Fibroblast of the aortic adventitia (primary cell): ENCODE results near the gene MMP26. TPM values are rescaled to one million over a fixed set of nuclear protein-coding genes. Genes with fewer than 3 reads are reported as not detected.
"Not testable (repeated sequence)": the region's sequence is repeated elsewhere in the genome, so short reads cannot be mapped to it uniquely, and the experiment has no call there.

ENCODE experiments used
- DNase-seq: peaks from one replicate; pipeline ENCODE4 v3.0.0-alpha.2; 2010; ENCODE audit warnings: low read depth
- H3K4me3 ChIP-seq: 2 replicates; pipeline ENCODE4 v1.5.1; 2011; ENCODE audit warnings: low read depth, mild to moderate bottlenecking, control low read depth, low read length, moderate library complexity
- CTCF ChIP-seq: IDR thresholded peaks from 2 replicates; pipeline ENCODE4 v1.5.1; 2011; ENCODE audit warnings: mild to moderate bottlenecking, low read length, control low read depth, inconsistent platforms; ENCODE audit not compliant: insufficient read depth
- total RNA-seq: library from RNA; depleted of rRNA; stranded (reverse); fragments of >200 nt; gene quantifications from 2 replicates; pipeline ENCODE4 v1.2.3, GENCODE V29; 2012; ENCODE audit warnings: low replicate concordance

Gene MMP26
- total RNA-seq, 1 donor, result not detected

GRCh38 chr11:4713241-4713640 lies 8.7 kb downstream of the MMP26 start:
- H3K4me3 ChIP-seq, result no peak overlapping the region
- no peak for DNase-seq
- no peak for TF ChIP-seq CTCF

GRCh38 chr11:4714300-4714699 lies 9.7 kb downstream of the MMP26 start:
- no peak overlapping the region for H3K4me3 ChIP-seq
- no peak for DNase-seq
- no peak for TF ChIP-seq CTCF

GRCh38 chr11:4722616-4723534 lies 18.3 kb downstream of the MMP26 start:
- H3K4me3 ChIP-seq, DNase-seq: not testable (repeated sequence)

- no peak for TF ChIP-seq CTCF
- no peak for DNase-seq
- H3K4me3 ChIP-seq, result no peak overlapping the region
Observed at GRCh38 chr11:4727171-4727570, 22.6 kb downstream of the MMP26 start.

- no peak for DNase-seq
- no peak for TF ChIP-seq CTCF
- H3K4me3 ChIP-seq, result no peak overlapping the region
Observed at GRCh38 chr11:4740735-4741134, 36.2 kb downstream of the MMP26 start.

GRCh38 chr11:4748438-4748837 lies 43.9 kb downstream of the MMP26 start:
- no peak for TF ChIP-seq CTCF
- no peak for DNase-seq
- no peak overlapping the region for H3K4me3 ChIP-seq

- DNase-seq, result no peak
- no peak overlapping the region for H3K4me3 ChIP-seq
- TF ChIP-seq CTCF, result no peak
Observed at GRCh38 chr11:4751201-4751600, 46.6 kb downstream of the MMP26 start.

Other genes starting within 250 kb of the MMP26 start
- not detected in 2 replicates for gene OR52K1, start 222.1 kb upstream of the MMP26 start, total RNA-seq
- gene OR52M1, start 159.6 kb upstream of the MMP26 start, total RNA-seq, result not detected in 2 replicates
- not detected in 2 replicates for gene OR52I2, start 123.0 kb upstream of the MMP26 start, total RNA-seq
- not detected in 2 replicates for gene OR52I1, start 110.7 kb upstream of the MMP26 start, total RNA-seq
- gene TRIM68, start 96.6 kb upstream of the MMP26 start, total RNA-seq, result 9.9 and 13.0 TPM in 2 replicates
- not detected in 2 replicates for gene OR51D1, start 67.3 kb upstream of the MMP26 start, total RNA-seq
- gene OR51E1, start 60.8 kb upstream of the MMP26 start, total RNA-seq, result not detected in 2 replicates
- not detected in 2 replicates for gene OR51E2, start 6.9 kb upstream of the MMP26 start, total RNA-seq
- gene OR51F1, start 65.2 kb downstream of the MMP26 start, total RNA-seq, result not detected in 2 replicates
- gene OR52R1, start 99.6 kb downstream of the MMP26 start, total RNA-seq, result not detected in 2 replicates
- not detected in 2 replicates for gene OR51F2, start 116.5 kb downstream of the MMP26 start, total RNA-seq
- not detected in 2 replicates for gene OR51S1, start 144.4 kb downstream of the MMP26 start, total RNA-seq
- gene OR51T1, start 177.1 kb downstream of the MMP26 start, total RNA-seq, result not detected in 2 replicates
- not detected in 2 replicates for gene OR51A7, start 199.0 kb downstream of the MMP26 start, total RNA-seq
- not detected in 2 replicates for gene OR51G2, start 214.6 kb downstream of the MMP26 start, total RNA-seq
- gene OR51G1, start 219.6 kb downstream of the MMP26 start, total RNA-seq, result not detected in 2 replicates
- gene OR51A4, start 242.8 kb downstream of the MMP26 start, total RNA-seq, result not detected in 2 replicates